ENCODE results near the gene DCLK2.

DNA sequence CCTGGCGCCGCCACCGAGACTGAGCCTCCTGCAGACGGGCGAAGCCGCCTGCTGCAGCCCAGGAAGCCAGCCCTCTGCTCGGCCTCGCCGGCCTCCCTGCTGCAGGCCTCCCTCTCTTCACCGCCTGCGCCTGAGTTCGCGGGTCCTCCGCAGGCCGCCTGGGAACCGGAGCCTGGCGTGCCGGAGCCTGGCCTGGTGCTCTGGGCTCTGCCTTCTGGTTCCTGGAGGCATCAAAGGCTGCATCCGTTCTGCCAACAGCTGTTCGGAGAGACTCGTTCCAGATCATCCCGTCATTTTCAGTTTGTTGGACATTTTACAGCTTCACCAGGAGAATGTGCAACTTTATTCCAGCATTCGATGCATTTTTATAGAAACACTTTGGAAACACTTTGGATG is 178.0 kb downstream of the DCLK2 start:
- TF ChIP-seq, protein P1, sequence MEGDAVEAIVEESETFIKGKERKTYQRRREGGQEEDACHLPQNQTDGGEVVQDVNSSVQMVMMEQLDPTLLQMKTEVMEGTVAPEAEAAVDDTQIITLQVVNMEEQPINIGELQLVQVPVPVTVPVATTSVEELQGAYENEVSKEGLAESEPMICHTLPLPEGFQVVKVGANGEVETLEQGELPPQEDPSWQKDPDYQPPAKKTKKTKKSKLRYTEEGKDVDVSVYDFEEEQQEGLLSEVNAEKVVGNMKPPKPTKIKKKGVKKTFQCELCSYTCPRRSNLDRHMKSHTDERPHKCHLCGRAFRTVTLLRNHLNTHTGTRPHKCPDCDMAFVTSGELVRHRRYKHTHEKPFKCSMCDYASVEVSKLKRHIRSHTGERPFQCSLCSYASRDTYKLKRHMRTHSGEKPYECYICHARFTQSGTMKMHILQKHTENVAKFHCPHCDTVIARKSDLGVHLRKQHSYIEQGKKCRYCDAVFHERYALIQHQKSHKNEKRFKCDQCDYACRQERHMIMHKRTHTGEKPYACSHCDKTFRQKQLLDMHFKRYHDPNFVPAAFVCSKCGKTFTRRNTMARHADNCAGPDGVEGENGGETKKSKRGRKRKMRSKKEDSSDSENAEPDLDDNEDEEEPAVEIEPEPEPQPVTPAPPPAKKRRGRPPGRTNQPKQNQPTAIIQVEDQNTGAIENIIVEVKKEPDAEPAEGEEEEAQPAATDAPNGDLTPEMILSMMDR (IDR thresholded peaks at IDR 0.05) = no peak
- TF ChIP-seq POLR2A (IDR thresholded peaks at IDR 0.05) = no peak
